WTC11 (cell line): ENCODE results near the gene PCDHGA1.
"Not testable (repeated sequence)": the region's sequence is repeated elsewhere in the genome, so short reads cannot be mapped to it uniquely, and the experiment has no call there.

Experiments
- CREM ChIP-seq: sonication (generic); formaldehyde crosslinking; IDR thresholded peaks from 2 replicates; pipeline ENCODE4 v1.8.1; 2022; ENCODE audit warnings: mild to moderate bottlenecking, missing genetic modification reagents, moderate library complexity
- FOXP1 ChIP-seq: sonication (generic); formaldehyde crosslinking; IDR thresholded peaks from 2 replicates; pipeline ENCODE4 v1.8.0; 2022; ENCODE audit warnings: missing genetic modification reagents, mild to moderate bottlenecking, moderate library complexity, borderline replicate concordance
- PREB ChIP-seq: sonication (generic); formaldehyde crosslinking; IDR thresholded peaks from 2 replicates; pipeline ENCODE4 v1.8.1; 2022; ENCODE audit warnings: mild to moderate bottlenecking, missing genetic modification reagents, moderate library complexity, borderline replicate concordance

- TF ChIP-seq PREB, CREM, FOXP1 (CRISPR knock-in tag): not testable (repeated sequence)
Measured at GRCh38 chr5:141387557-141388311, 57.4 kb downstream of the PCDHGA1 start, which contains the start of gene PCDHGB4.
